CD4-positive, alpha-beta T cell treated with Interleukin-2 at 100 ng/mL for 4 hours (primary cell): ENCODE results near the gene VPS26C.
"Not testable (repeated sequence)": the region's sequence is repeated elsewhere in the genome, so short reads cannot be mapped to it uniquely, and the experiment has no call there.

Experiments used
- DNase-seq: peaks from one replicate; pipeline ENCODE4 v3.0.0-alpha.2; 2020; ENCODE audit warnings: low spot score

VPS26C gene

DNA sequence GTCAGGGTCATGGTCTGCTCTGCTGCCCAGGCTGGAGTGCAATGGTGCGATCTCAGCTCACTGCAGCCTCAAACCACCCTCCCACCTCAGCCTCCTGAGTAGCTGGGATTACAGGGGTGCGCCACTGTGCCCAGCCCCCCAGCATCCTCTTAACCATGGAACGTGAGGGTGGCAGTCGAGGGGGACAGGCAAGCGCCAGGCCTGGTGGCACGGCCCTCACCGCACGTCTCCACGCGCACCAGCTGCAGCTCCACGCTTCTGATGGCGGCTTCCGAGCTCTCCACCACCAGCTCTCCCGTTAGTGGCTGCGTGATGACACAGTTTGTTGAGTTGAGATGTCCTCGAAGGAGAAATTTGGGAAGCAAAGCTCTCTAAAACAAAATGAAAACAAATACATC is 39.1 kb downstream of the VPS26C start:
- no peak for DNase-seq

DNA sequence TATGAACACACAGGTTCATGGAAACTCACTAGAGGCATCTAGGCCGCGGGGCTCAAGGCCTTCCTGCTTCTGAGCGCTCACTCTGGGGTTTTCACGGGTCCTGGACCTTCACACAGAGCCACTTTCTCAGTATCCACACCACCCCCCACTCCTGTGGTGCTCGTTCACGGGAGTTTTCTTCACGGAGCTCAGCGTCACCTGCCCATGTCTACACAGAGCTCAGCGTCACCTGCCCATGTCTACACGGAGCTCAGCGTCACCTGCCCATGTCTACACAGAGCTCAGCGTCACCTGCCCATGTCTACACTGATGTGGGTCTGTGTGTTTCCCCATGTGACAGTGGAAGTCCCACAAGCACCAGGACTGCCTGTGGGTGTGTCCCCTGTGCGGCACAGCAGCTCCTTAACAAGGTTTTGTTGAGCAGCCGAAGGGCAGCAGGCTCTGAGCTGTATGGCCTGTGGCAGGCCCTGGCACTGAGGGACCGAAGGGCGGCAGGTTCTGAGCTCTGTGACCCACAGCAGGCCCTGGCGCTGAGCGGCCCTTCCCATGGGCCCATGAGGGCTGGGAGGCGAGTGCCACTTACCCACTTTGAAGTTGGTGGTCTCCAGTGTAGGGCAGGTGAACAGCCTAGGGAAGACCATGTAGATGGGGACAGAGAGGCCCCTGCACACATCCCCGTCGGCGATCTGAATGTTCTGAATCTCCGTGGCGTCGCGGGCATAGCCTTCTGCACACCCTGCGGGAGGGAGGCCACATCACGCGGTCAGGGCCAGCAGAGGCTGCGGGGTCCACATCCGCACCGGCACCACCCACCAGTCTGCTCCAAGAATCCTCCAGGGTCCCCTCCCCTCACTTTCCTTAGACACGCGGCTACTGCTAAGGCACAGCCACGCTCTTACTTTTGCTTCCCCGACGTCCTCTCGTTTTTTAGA is 39.8 kb downstream of the VPS26C start:
- DNase-seq = no peak

GRCh38 chr21:37226041-37226920 is 40.9 kb downstream of the VPS26C start:
- no peak for DNase-seq

GRCh38 chr21:37224861-37225839 is 42.0 kb downstream of the VPS26C start:
- peak; percentile 72 for DNase-seq

DNA sequence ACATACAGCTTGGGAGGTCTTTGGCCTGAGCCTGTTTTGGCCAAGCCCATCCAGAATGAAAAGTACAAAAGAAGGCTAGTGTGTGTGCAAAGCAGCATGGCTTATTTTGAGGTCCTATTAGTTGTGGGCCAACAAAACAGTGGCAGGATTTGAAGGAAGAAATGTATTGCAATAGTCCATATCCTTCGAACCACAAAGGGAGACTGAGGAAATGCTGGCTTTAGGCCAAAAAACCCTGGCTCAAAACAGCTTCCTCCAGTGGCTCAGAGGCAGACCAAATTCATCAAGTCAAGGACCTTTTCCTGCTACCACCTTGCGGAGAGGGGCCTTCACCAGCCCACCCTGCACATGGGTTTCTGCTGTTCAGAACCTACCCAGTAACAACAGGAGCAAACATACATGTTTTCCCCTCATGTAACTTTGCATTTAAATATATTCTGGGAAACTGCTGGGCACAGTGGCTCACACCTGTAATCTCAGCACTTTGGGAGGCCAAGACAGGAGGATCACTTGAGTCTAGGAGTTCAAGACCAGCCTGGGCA is 43.3 kb downstream of the VPS26C start:
- DNase-seq = no peak

- not testable (repeated sequence) for DNase-seq
Measured at GRCh38 chr21:37222248-37222647, 44.9 kb downstream of the VPS26C start.

DNA sequence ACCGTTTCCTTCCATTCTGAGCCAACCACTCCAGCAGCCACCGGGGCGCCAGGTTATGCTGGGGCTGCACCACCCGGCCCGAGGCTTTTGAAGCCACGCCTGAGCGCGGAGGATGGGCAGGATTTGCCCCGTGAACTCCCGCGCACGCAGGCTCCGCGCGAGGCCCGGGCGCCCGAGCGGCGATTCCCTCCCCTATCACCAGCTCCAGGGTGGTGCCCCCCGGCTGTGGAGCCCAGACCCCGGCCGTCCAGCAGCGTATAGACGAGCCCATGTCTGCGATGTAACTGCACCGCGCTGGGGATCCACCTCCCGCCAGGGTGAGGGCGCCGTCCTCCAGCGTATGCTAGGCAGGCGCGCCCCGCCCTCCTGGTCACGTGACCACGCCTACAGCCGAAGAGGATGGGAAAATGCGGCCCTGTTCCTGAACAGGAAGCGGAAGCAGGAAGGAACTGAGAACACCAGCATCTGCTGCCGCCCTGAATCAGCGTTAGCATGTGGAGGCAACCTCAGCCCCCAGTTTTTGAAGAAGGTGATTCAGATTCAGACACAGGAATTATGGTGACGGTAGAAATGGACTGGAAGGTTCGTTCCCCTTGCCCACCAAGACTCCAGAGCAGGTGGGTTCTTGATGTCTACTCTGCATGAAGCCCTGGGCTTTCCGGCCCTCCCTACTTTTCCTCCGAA is 46.0 kb downstream of the VPS26C start:
- peak; percentile 95 for DNase-seq

DNA sequence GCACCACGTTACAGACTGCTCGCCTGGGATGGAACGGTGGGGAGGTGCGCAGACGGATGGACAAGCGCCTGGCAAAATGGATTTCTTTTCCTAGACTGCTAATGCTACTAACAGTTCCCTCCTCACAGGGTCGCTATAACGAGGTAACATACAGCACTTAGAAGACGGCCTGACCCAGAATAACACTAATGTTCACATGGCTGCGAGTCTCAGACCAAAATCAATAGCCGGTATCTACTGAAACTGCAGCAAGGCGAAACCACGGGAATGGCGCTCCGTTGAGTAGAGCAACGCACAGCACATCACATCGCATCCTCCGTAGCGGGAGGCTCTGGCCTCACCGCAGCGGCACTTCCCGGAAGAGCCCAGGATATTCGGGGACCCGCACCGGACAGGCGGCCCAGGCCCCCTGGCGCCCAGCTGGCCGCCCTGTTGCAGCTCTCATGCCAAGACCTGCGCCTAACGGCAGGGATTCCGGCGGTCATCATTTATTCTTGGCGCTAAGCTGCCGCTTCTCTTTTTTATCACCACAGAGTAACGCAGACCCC is 46.6 kb downstream of the VPS26C start:
- DNase-seq = peak; percentile 35

GRCh38 chr21:37219761-37220432 is 47.2 kb downstream of the VPS26C start:
- DNase-seq = peak; percentile 4

- no peak for DNase-seq
Measured at GRCh38 chr21:37214952-37215351, 52.2 kb downstream of the VPS26C start.

- no peak for DNase-seq
Measured at GRCh38 chr21:37210799-37211198, 56.3 kb downstream of the VPS26C start.

GRCh38 chr21:37210130-37210529 is 57.0 kb downstream of the VPS26C start:
- DNase-seq = no peak

DNA sequence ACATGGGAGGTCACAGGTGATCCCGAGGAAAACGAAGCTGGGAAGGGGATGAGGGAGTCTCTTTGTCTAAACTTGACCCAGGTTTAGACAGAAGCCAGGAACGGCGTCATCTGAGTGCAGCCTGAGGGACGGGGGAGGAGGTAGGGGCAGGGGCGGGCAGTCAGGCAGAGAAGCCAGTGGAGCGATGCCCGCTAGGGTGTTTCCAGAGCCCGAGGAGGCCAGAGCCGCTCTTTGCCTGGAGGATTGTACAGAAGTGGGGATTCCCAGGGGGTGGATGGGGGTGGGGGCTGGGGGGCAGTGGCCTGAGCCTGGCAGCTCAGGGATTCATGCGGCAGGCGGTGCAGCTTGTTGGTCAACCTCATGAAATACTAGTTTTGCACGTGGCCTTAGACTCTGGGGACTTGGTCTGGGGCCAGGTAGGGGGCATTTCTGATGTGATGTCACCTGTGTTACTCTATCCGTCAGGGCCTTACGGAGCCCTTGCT is 58.4 kb downstream of the VPS26C start:
- DNase-seq = no peak

DNA sequence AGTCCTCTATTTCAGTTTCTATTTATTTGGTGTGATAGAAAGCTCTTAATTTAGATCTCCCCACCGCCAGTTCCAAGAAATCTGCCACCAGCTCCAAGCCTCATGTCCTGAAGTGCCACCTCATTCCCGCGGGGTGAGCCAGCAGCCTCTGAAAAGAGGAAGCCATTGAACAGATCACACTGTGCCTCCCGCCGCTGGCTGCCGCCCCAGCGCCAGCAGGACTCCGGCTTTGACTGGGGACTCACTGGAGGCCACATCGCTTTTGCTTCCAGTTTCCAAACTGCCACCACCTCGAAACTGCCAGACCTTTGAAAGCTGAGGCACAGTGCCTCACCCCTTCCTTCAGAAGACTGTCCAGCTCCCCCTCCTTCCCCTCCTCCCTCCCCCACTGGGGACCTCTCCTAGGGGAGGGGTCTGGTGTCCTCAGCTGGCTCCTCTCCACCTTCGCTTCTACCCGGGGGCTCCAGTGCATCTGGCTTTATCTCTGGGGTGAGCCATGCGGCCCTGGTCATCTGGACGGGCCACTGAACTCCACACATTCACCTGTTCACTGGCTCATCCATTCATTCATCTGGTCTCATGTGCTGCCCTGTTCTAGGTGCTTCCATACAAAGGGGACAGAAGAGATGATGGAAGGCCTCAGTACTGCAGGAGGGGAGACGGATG is 58.9 kb downstream of the VPS26C start:
- peak; percentile 19 for DNase-seq

- no peak for DNase-seq
Measured at GRCh38 chr21:37207441-37208009, 59.6 kb downstream of the VPS26C start.

GRCh38 chr21:37206496-37206895 is 60.6 kb downstream of the VPS26C start:
- no peak for DNase-seq

DNA sequence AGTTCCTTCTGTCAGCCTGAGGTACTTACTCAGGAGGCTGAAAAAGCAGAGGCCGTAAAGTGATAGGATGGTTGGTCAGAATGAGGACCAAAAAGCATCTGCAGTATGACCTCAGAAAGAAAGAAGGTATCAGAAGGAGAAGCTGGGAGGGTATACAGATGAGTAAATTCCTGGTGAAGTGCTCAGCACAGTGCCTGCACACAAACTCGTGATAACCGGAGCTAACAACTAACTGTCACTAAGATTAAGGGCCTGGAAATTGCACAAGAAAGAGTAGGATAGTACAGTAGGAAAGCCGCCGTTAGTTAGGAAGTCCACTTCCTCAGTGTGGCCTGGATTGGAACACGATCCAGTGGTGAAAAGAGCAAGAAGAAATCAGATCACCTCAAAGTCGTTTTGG is 62.6 kb downstream of the VPS26C start:
- no peak for DNase-seq

DNA sequence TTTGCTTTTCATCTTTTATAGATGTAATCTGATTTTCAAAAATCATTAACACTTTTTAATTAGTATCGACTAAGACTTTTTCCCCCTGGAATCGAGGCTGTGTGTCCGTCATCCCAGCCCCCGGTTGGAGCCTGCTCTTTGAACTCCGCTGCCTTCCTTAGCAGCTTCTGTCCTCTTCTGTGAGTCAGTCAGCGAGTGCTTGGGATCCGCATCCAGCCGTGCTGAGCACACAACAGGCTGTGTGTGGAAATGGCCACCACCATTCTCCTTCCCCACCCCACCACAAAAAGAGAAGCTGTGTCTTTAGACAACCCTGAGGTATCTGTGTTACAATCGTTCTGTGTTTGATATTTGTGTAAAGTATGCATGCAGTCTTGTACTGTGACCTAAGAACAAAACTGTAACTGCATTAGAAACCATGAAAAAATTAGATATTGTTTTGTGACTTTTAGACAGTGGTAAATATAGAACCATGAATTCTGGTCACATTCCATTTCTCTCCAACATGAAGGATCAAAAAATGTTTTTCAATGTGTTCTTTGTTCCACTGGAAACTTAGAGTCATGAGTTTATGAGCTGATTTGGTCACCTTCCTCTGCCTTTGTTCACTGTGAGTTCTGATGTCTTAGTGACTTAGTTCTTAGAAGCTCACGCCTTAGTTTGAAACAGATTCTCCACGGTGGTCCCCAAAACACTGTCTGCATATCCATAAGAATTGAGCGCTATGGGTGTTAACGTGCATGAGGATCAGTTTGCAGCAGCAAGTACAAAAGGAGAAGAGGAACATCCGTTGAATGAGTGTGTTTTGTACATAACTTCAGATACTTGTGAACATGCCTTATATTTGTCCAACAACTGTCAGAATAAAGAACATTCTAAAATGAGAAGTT is 64.7 kb downstream of the VPS26C start:
- DNase-seq = no peak
